K562 (cell line): ENCODE results near the gene UBN2. TPM values are rescaled to one million over a fixed set of nuclear protein-coding genes. Genes with fewer than 3 reads are reported as not detected.

ENCODE experiments used
- CBFB ChIP-seq: sonication (generic); formaldehyde crosslinking; IDR thresholded peaks from 2 replicates; pipeline ENCODE4 v1.4.0; 2020; ENCODE audit warnings: mild to moderate bottlenecking, missing genetic modification reagents
- HNRNPL ChIP-seq: fragments of 200-400 bp; formaldehyde crosslinking; IDR thresholded peaks from 2 replicates; pipeline ENCODE4 v1.6.1; 2017; ENCODE audit warnings: low read depth, mild to moderate bottlenecking, low read length
- MYNN ChIP-seq, 2 experiments: sonication (generic); formaldehyde crosslinking in 1 of 2; IDR thresholded peaks; 2 replicates each; pipeline versions ENCODE4 v1.5.0 to v1.6.1; 2016 to 2020; ENCODE audit warnings: antibody characterized with exemption in 1 of 2, missing genetic modification reagents in 1 of 2
- NR2C2 ChIP-seq, 2 experiments: fragments of 200-800 bp in 1 of 2; sonication (Bioruptor generic) in 1 of 2; sonication (generic) in 1 of 2; formaldehyde crosslinking in 1 of 2; IDR thresholded peaks; 2 replicates each; pipeline versions ENCODE4 v1.6.1 to v1.8.0; 2016 to 2022; ENCODE audit warnings: mild to moderate bottlenecking in 1 of 2, missing compliant biosample characterization in 1 of 2, missing genetic modification characterization in 1 of 2, missing genetic modification reagents in 1 of 2
- PCBP1 ChIP-seq: fragments of 200-400 bp; formaldehyde crosslinking; IDR thresholded peaks from 2 replicates; pipeline ENCODE4 v1.6.1; 2018; ENCODE audit warnings: mild to moderate bottlenecking, low read depth, low read length; ENCODE audit not compliant: poor library complexity, severe bottlenecking
- SIN3B ChIP-seq: fragments of 450-650 bp; IDR thresholded peaks from 2 replicates; pipeline ENCODE4 v1.6.1; 2017; ENCODE audit warnings: low read depth, mild to moderate bottlenecking, moderate library complexity
- TRIM24 ChIP-seq, 2 experiments: fragments of 450-650 bp; IDR thresholded peaks; 2 replicates each; pipeline ENCODE4 v1.6.1; 2016
- ZNF23 ChIP-seq: fragments of 250-450 bp; sonication (Bioruptor Pico); IDR thresholded peaks from 2 replicates; pipeline ENCODE4 v1.4.0; 2020; ENCODE audit warnings: mild to moderate bottlenecking
- polyA plus RNA-seq, 8 experiments: library from polyadenylated mRNA; depleted of rRNA in 4 of 8; stranded (reverse) in 5 of 8; unstranded in 3 of 8; fragments of >200 nt; fragmentation: Nextera tagmentation in 2 of 8; fragmentation: Illumina TruSeq in 1 of 8; extraction: Ambion mirVana in 2 of 8; extraction: Trizol in 1 of 8; gene quantifications; 2 replicates each; pipeline versions ENCODE4 v1.2.1 to v1.2.3, GENCODE V29; 2011 to 2014; ENCODE audit warnings: inconsistent platforms in 1 of 8, missing spikeins in 1 of 8
- total RNA-seq, 7 experiments: library from RNA; depleted of rRNA in 6 of 7; stranded (reverse); fragments of >200 nt in 6 of 7; fragmentation: Illumina TruSeq in 2 of 7; extraction: Trizol in 2 of 7; gene quantifications; 2 replicates each; pipeline versions ENCODE4 v1.2.1 to v1.2.3, GENCODE V29; 2011 to 2021; ENCODE audit warnings: low replicate concordance in 1 of 7
- TF ChIP-seq, protein P1 (sequence below), 2 experiments: fragments of 450-650 bp in 1 of 2; sonication (generic) in 1 of 2; formaldehyde crosslinking in 1 of 2; IDR thresholded peaks; 2 replicates each; pipeline versions ENCODE4 v1.7.1 to v1.9.0; 2016 to 2022; ENCODE audit warnings: inconsistent platforms in 1 of 2, mild to moderate bottlenecking in 1 of 2, missing genetic modification reagents in 1 of 2
- TF ChIP-seq, protein P2 (sequence below): sonication (generic); formaldehyde crosslinking; IDR thresholded peaks from 2 replicates; pipeline ENCODE4 v1.8.1; 2022; ENCODE audit warnings: missing genetic modification reagents
- TF ChIP-seq, protein P3 (sequence below): fragments of 450-650 bp; IDR thresholded peaks from 2 replicates; pipeline ENCODE4 v1.6.1; 2018; ENCODE audit not compliant: partially characterized antibody

The UBN2 gene
- total and polyA plus RNA-seq, 9 of the 15 experiments (the other 6 are each of a cell fraction or from before 2014, with no cell fraction given), result 1.2 to 19.5 (median 9.9) TPM

DNA sequence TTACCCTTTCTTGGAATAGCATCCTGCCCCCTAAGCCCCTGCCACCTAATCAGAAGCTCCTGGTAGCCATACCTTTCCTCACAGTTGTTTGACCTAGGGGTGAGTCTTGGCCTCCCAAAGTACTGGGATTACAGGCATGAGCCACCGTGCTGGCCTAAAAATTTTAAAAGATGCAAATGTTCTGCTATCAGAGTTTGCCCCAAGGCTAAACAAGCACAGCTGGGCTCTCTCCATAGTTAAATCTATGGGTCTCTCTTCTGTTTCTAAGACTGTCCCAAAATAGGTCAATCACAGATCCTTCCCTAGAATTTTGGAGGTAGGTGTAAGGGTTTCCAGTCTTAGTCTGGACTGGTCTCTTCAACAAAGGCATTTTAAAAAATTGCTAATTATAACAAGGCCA, 12.9 kb upstream of the UBN2 start (continued):
- TF ChIP-seq, protein P1, sequence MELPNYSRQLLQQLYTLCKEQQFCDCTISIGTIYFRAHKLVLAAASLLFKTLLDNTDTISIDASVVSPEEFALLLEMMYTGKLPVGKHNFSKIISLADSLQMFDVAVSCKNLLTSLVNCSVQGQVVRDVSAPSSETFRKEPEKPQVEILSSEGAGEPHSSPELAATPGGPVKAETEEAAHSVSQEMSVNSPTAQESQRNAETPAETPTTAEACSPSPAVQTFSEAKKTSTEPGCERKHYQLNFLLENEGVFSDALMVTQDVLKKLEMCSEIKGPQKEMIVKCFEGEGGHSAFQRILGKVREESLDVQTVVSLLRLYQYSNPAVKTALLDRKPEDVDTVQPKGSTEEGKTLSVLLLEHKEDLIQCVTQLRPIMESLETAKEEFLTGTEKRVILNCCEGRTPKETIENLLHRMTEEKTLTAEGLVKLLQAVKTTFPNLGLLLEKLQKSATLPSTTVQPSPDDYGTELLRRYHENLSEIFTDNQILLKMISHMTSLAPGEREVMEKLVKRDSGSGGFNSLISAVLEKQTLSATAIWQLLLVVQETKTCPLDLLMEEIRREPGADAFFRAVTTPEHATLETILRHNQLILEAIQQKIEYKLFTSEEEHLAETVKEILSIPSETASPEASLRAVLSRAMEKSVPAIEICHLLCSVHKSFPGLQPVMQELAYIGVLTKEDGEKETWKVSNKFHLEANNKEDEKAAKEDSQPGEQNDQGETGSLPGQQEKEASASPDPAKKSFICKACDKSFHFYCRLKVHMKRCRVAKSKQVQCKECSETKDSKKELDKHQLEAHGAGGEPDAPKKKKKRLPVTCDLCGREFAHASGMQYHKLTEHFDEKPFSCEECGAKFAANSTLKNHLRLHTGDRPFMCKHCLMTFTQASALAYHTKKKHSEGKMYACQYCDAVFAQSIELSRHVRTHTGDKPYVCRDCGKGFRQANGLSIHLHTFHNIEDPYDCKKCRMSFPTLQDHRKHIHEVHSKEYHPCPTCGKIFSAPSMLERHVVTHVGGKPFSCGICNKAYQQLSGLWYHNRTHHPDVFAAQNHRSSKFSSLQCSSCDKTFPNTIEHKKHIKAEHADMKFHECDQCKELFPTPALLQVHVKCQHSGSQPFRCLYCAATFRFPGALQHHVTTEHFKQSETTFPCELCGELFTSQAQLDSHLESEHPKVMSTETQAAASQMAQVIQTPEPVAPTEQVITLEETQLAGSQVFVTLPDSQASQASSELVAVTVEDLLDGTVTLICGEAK (IDR thresholded peaks at IDR 0.05), result no peak
- TF ChIP-seq, protein P1 (CRISPR knock-in tag; IDR thresholded peaks at IDR 0.05), result no peak
- TF ChIP-seq PCBP1, result no peak
- TF ChIP-seq MYNN (IDR thresholded peaks at IDR 0.05), result no peak
- TF ChIP-seq MYNN (CRISPR knock-in tag; IDR thresholded peaks at IDR 0.05), result no peak
- no peak for TF ChIP-seq CBFB (CRISPR knock-in tag)
- TF ChIP-seq, protein P2, sequence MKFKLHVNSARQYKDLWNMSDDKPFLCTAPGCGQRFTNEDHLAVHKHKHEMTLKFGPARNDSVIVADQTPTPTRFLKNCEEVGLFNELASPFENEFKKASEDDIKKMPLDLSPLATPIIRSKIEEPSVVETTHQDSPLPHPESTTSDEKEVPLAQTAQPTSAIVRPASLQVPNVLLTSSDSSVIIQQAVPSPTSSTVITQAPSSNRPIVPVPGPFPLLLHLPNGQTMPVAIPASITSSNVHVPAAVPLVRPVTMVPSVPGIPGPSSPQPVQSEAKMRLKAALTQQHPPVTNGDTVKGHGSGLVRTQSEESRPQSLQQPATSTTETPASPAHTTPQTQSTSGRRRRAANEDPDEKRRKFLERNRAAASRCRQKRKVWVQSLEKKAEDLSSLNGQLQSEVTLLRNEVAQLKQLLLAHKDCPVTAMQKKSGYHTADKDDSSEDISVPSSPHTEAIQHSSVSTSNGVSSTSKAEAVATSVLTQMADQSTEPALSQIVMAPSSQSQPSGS, result no peak
- TF ChIP-seq NR2C2 (CRISPR knock-in tag; IDR thresholded peaks at IDR 0.05), result no peak
- no peak for TF ChIP-seq NR2C2 (tag; IDR thresholded peaks at IDR 0.05)
- TF ChIP-seq, protein P3, sequence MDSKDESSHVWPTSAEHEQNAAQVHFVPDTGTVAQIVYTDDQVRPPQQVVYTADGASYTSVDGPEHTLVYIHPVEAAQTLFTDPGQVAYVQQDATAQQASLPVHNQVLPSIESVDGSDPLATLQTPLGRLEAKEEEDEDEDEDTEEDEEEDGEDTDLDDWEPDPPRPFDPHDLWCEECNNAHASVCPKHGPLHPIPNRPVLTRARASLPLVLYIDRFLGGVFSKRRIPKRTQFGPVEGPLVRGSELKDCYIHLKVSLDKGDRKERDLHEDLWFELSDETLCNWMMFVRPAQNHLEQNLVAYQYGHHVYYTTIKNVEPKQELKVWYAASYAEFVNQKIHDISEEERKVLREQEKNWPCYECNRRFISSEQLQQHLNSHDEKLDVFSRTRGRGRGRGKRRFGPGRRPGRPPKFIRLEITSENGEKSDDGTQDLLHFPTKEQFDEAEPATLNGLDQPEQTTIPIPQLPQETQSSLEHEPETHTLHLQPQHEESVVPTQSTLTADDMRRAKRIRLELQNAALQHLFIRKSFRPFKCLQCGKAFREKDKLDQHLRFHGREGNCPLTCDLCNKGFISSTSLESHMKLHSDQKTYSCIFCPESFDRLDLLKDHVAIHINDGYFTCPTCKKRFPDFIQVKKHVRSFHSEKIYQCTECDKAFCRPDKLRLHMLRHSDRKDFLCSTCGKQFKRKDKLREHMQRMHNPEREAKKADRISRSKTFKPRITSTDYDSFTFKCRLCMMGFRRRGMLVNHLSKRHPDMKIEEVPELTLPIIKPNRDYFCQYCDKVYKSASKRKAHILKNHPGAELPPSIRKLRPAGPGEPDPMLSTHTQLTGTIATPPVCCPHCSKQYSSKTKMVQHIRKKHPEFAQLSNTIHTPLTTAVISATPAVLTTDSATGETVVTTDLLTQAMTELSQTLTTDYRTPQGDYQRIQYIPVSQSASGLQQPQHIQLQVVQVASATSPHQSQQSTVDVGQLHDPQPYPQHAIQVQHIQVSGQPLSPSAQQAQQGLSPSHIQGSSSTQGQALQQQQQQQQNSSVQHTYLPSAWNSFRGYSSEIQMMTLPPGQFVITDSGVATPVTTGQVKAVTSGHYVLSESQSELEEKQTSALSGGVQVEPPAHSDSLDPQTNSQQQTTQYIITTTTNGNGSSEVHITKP, result no peak
- no peak for TF ChIP-seq ZNF23
- TF ChIP-seq TRIM24 (IDR thresholded peaks at IDR 0.05), result no peak
- no peak for TF ChIP-seq SIN3B
- TF ChIP-seq HNRNPL, result no peak
